H1 (cell line): ENCODE results near the gene FKBP2. TPM values are rescaled to one million over a fixed set of nuclear protein-coding genes. Genes with fewer than 3 reads are reported as not detected.

Experiments used
- CHD2 ChIP-seq: IDR thresholded peaks from 2 replicates; pipeline ENCODE4 v1.6.1; 2012; ENCODE audit warnings: low read length, improper control_type of control experiment
- CHD7 ChIP-seq: fragments of 300-600 bp; sonication (generic); IDR thresholded peaks from 2 replicates; pipeline ENCODE4 v1.7.1; 2012; ENCODE audit warnings: low read length, moderate library complexity, mild to moderate bottlenecking, inconsistent platforms; ENCODE audit not compliant: insufficient replicate concordance
- E2F6 ChIP-seq: IDR thresholded peaks from 2 replicates; pipeline ENCODE4 v1.6.1; 2012; ENCODE audit warnings: inconsistent platforms
- GABPA ChIP-seq: IDR thresholded peaks from 2 replicates; pipeline ENCODE4 v1.6.1; 2011; ENCODE audit warnings: mild to moderate bottlenecking, low read length, moderate library complexity, borderline replicate concordance; ENCODE audit not compliant: insufficient read depth
- HDAC6 ChIP-seq: IDR thresholded peaks from one replicate; pipeline ENCODE4 v1.7.1; 2012; ENCODE audit warnings: low read depth, mild to moderate bottlenecking, inconsistent platforms, low read length, moderate library complexity
- SRF ChIP-seq: IDR thresholded peaks from 2 replicates; pipeline ENCODE4 v1.6.1; 2011; ENCODE audit warnings: mild to moderate bottlenecking, low read depth, low read length, moderate library complexity
- polyA plus RNA-seq, 7 experiments: library from polyadenylated mRNA; depleted of rRNA in 3 of 7; stranded (reverse) in 5 of 7; unstranded in 2 of 7; fragments of >200 nt in 5 of 7; fragments of 200-250 nt in 2 of 7; gene quantifications; 1 replicate in 5 of 7; 2 replicates in 1 of 7; 4 replicates in 1 of 7; pipeline versions ENCODE4 v1.2.1 to v1.2.3, GENCODE V29; 2011 to 2013; ENCODE audit warnings: missing spikeins in 2 of 7, mixed read lengths in 2 of 7
- total RNA-seq: library from RNA; stranded (reverse); fragmentation: NEBNext Ultra II Directional; extraction: Animal tissue kit (Norgen Biotek cat#: 25700); gene quantifications from 2 replicates; pipeline ENCODE4 v1.2.1, GENCODE V29; 2021

FKBP2 gene
- total and polyA plus RNA-seq, 2 of the 8 experiments (the other 6 are each of a cell fraction or from before 2014, with no cell fraction given) = 41.7 to 52.5 TPM

- TF ChIP-seq CHD7 (no peak), SRF (no peak), E2F6 (no peak), HDAC6 (no peak), GABPA (no peak), CHD2 (no peak)
Measured at GRCh38 chr11:64259533-64260067, 18.7 kb downstream of the FKBP2 start (continued).
